ENCODE data around the gene CDY2A.
"Not testable (repeated sequence)": the region's sequence is repeated elsewhere in the genome, so short reads cannot be mapped to it uniquely, and the experiment has no call there.

Gene CDY2A, protein sequence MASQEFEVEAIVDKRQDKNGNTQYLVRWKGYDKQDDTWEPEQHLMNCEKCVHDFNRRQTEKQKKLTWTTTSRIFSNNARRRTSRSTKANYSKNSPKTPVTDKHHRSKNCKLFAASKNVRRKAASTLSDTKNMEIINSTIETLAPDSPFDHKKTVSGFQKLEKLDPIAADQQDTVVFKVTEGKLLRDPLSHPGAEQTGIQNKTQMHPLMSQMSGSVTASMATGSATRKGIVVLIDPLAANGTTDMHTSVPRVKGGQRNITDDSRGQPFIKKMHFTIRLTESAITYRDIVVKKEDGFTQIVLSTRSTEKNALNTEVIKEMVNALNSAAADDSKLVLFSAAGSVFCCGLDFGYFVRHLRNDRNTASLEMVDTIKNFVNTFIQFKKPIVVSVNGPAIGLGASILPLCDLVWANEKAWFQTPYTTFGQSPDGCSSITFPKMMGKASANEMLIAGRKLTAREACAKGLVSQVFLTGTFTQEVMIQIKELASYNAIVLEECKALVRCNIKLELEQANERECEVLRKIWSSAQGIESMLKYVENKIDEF

GRCh38 chrY:18025487-18025886 lies at the start of gene CDY2A:
TSS of gene CDY2A (plus strand) at chrY:18025787. CDS start at chrY:18026115, 328 bp downstream.
- in situ Hi-C loops (cut with MboI; ENCODE audit: low sequenced_read_pairs), result not testable (repeated sequence)

DNA sequence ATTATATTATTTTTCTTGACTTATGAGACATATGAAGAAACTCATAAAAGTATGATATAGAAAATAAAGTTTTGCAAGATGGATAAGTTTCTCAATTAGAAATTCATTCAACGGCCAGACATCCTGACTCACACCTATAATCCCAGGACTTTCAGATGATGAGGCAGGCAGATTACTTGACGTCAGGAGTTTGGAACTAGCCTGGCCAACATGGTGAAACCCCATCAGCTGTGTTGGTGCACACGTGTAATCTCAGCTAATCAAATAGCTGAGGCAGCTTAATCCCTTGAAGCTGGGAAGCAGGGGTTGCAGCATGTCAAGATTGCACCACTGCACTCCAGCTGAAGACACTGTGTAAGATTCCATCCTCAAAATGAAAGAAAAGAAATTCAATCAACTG lies 28.0 kb upstream of the CDY2A start:
- in situ Hi-C loops (cut with MboI; ENCODE audit: low sequenced_read_pairs), result not testable (repeated sequence)

- in situ Hi-C loops (cut with MboI; ENCODE audit: low sequenced_read_pairs), result not testable (repeated sequence)
Observed at GRCh38 chrY:17998266-17998665, 27.3 kb upstream of the CDY2A start.

GRCh38 chrY:18023897-18024296 lies 1.7 kb upstream of the CDY2A start:
- in situ Hi-C loops (cut with MboI; ENCODE audit: low sequenced_read_pairs), result not testable (repeated sequence)

- in situ Hi-C loops (cut with MboI; ENCODE audit: low sequenced_read_pairs), result not testable (repeated sequence)
Observed at GRCh38 chrY:18028845-18029244, 3.3 kb downstream of the CDY2A start.

- in situ Hi-C loops (cut with MboI; ENCODE audit: low sequenced_read_pairs), result not testable (repeated sequence)
Observed at GRCh38 chrY:18030178-18030577, 4.6 kb downstream of the CDY2A start.

- in situ Hi-C loops (cut with MboI; ENCODE audit: low sequenced_read_pairs), result not testable (repeated sequence)
Observed at GRCh38 chrY:18034100-18034814, 8.7 kb downstream of the CDY2A start.

- in situ Hi-C loops (cut with MboI; ENCODE audit: low sequenced_read_pairs), result not testable (repeated sequence)
Observed at GRCh38 chrY:18034864-18035263, 9.3 kb downstream of the CDY2A start.

DNA sequence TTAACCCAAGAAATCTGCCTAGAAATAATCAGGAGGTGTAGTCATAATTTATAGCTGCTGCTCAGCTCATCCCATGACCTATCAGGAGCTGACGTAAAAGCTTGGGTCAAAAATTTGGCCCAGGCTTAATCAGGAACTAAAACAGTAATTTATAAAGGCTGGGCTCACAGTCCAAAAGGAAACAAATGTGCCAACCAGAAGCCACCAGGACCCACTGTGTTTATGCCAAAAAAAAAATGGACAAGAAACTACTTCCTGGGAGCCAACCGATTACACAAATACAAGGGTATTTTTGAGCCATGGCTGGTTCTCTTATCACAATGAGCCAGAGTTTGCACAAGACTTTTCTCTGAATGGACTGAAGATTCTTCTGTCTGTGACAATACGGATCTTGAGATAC lies 19.4 kb downstream of the CDY2A start:
- in situ Hi-C loops (cut with MboI; ENCODE audit: low sequenced_read_pairs), result not testable (repeated sequence)

DNA sequence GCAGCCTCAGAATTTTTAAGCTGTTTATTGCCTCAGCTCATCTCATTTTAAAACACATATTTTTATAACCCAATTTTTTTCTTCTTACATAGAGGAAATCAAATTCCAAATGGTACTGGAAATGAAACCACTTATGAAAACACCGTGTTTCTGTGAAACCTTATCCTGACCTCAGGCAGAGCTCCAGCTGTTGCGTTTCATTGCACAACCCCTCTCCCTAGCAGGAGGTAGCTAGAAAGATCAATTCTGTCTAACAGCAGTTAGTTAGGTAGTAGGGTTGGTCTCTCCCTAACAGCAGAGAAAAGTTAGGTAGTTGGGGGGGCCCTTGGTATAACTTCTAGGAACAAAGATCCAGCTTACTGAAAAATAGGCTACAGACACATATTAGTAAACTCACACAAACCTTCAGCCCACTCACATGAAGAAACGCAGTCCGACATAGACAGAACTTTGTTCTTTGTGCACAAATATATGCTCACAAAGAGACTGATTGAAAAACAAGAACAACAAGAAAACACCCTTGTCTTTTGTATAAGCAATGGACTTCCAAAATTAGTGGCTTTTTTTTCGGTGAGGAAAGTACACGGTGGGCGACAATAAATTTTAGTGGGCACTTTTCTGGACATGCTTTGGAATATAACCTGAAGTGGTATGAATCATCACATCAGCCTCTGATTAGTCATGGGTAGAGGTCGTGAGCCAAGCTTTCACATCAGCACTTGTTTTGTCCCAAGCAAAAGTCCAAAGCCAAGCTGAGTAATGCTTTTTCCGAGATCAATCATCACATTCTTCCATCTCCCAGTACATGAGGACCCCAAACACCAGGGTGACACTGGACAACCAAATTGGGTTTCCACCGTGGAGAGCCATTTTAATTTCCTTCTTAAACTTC lies 22.8 kb downstream of the CDY2A start:
- in situ Hi-C loops (cut with MboI; ENCODE audit: low sequenced_read_pairs), result not testable (repeated sequence)

- in situ Hi-C loops (cut with MboI; ENCODE audit: low sequenced_read_pairs), result not testable (repeated sequence)
Observed at GRCh38 chrY:18049061-18049460, 23.5 kb downstream of the CDY2A start.

DNA sequence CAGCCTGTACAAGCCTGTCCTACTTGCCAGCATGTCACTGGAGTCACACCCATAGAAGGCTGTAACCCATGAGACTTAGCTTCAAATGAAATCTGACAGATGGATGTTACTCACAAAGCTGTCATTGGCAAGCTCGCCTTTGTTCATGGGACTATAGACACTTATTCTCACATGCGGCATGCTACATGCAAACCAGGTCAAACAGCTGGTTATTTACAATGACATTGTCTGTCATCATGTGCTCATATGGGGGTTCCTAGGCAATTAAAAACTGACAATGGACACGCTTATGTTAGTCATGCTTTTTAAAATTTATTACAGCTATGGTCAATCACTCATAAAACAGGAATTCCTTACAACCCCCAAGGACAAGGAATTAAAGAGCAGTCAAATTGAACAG lies 30.9 kb downstream of the CDY2A start:
- in situ Hi-C loops (cut with MboI; ENCODE audit: low sequenced_read_pairs), result not testable (repeated sequence)

DNA sequence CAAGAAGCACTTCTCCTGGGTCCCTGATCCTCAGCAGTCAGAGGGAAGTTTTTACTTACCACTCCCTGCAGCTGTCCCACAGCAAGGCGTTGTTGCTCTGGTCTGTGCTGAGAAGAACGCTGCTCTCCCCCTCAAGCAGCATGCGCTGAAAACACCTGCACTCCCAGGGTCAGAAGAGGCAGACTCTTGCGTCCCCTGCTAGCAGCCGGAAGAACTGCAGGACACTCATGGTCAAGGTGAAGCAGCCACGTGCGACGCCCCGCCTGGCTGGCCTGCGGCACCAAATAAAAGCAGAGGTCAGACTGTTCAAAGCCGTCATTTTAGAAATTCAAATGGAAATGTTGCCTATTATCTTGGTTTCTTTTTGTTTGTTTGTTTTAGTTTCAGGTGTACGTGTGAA lies 47.9 kb downstream of the CDY2A start:
- in situ Hi-C loops (cut with MboI; ENCODE audit: low sequenced_read_pairs), result not testable (repeated sequence)
